ENCODE measurements around the gene RNF144B.

- TF ChIP-seq CTCF (IDR thresholded peaks at IDR 0.05) = no peak
- TF ChIP-seq POLR2AphosphoS5 (IDR thresholded peaks at IDR 0.05) = no peak
- no peak for TF ChIP-seq POLR2A (IDR thresholded peaks at IDR 0.05)
- no peak for TF ChIP-seq EP300 (IDR thresholded peaks at IDR 0.05)
Observed at GRCh38 chr6:18412644-18413043, 25.5 kb downstream of the RNF144B start.

Measured in gastroesophageal sphincter (tissue), 3 donors.